Measurements from ENCODE around the gene MED16. TPM values are rescaled to one million over a fixed set of nuclear protein-coding genes. Genes with fewer than 3 reads are reported as not detected.

MED16 gene
- total RNA-seq, 1 donor from 2014 or later = 53.5 TPM

GRCh38 chr19:831407-832369, 61.3 kb downstream of the MED16 start:
- no peak for TF ChIP-seq CTCF (conservative IDR thresholded peaks at IDR 0.05; ENCODE audit: low read depth, low read length)
- H3K4me3 ChIP-seq (ENCODE audit: low read depth, low read length) = no peak overlapping the region
- no peak for DNase-seq (ENCODE audit: low read depth)

GRCh38 chr19:829129-829758, 63.7 kb downstream of the MED16 start:
- DNase-seq (ENCODE audit: low read depth) = no peak
- TF ChIP-seq CTCF (conservative IDR thresholded peaks at IDR 0.05; ENCODE audit: low read depth, low read length) = no peak
- H3K4me3 ChIP-seq (ENCODE audit: low read depth, low read length) = no peak overlapping the region

- no peak for TF ChIP-seq CTCF (conservative IDR thresholded peaks at IDR 0.05; ENCODE audit: low read depth, low read length)
Observed at GRCh38 chr19:827710-828321, 65.2 kb downstream of the MED16 start, which contains the start of gene AZU1. Gene AZU1 (plus strand): TSS chr19:827837. CDS start chr19:827847, 10 bp downstream.

GRCh38 chr19:827314-827709, 65.7 kb downstream of the MED16 start:
- no peak overlapping the region for H3K4me3 ChIP-seq (ENCODE audit: low read depth, low read length)
- no peak for TF ChIP-seq CTCF (conservative IDR thresholded peaks at IDR 0.05; ENCODE audit: low read depth, low read length)
- no peak for DNase-seq (ENCODE audit: low read depth)

More at GRCh38 chr19:827710-828321, 65.2 kb downstream of the MED16 start, which contains the start of gene AZU1:
- DNase-seq (ENCODE audit: low read depth) = no peak
- H3K4me3 ChIP-seq (ENCODE audit: low read depth, low read length) = no peak within 1 kb of the TSS

- no peak for TF ChIP-seq CTCF (conservative IDR thresholded peaks at IDR 0.05; ENCODE audit: low read depth, low read length)
- no peak overlapping the region for H3K4me3 ChIP-seq (ENCODE audit: low read depth, low read length)
- DNase-seq (ENCODE audit: low read depth) = no peak
Observed at GRCh38 chr19:825897-826644, 66.9 kb downstream of the MED16 start.

GRCh38 chr19:824885-825284, 68.1 kb downstream of the MED16 start:
- DNase-seq (ENCODE audit: low read depth) = no peak
- TF ChIP-seq CTCF (conservative IDR thresholded peaks at IDR 0.05; ENCODE audit: low read depth, low read length) = no peak
- H3K4me3 ChIP-seq (ENCODE audit: low read depth, low read length) = no peak overlapping the region

Measured in epithelial cell of proximal tubule (primary cell).